Left kidney (tissue), 1 donor: ENCODE measurements around the gene C17orf113. TPM values are rescaled to one million over a fixed set of nuclear protein-coding genes. Genes with fewer than 3 reads are reported as not detected.

Experiments
- polyA plus RNA-seq: library from polyadenylated mRNA; unstranded; fragments of 120-200 nt; gene quantifications from one replicate; pipeline ENCODE4 v1.2.1, GENCODE V29; 2013; ENCODE audit not compliant: insufficient read length

C17orf113 gene
- polyA plus RNA-seq, 1 donor: 4.7 TPM

Other genes starting within 250 kb of the C17orf113 start
- 37.8 TPM for gene P3H4, start 238.7 kb downstream of the C17orf113 start, polyA plus RNA-seq
- 148 TPM for gene FKBP10, start 237.6 kb downstream of the C17orf113 start, polyA plus RNA-seq
- gene NT5C3B, start 214.4 kb downstream of the C17orf113 start, polyA plus RNA-seq: 93.8 TPM
- 0.50 TPM for gene KLHL10, start 212.8 kb downstream of the C17orf113 start, polyA plus RNA-seq
- gene KLHL11, start 185.2 kb downstream of the C17orf113 start, polyA plus RNA-seq: 12.4 TPM
- gene ACLY, start 131.7 kb downstream of the C17orf113 start, polyA plus RNA-seq: 86.0 TPM
- gene ODAD4, start 120.0 kb downstream of the C17orf113 start, polyA plus RNA-seq: 8.7 TPM
- 62.5 TPM for gene CNP, start 83.8 kb downstream of the C17orf113 start, polyA plus RNA-seq
- 178 TPM for gene DNAJC7, start 33.2 kb downstream of the C17orf113 start, polyA plus RNA-seq
- gene NKIRAS2, start 30.5 kb downstream of the C17orf113 start, polyA plus RNA-seq: 49.4 TPM
- 9.6 TPM for gene ZNF385C, start 47.9 kb upstream of the C17orf113 start, polyA plus RNA-seq
- gene DHX58, start 62.1 kb upstream of the C17orf113 start, polyA plus RNA-seq: 6.8 TPM
- gene KAT2A, start 70.8 kb upstream of the C17orf113 start, polyA plus RNA-seq: 70.7 TPM
- gene HSPB9, start 72.2 kb upstream of the C17orf113 start, polyA plus RNA-seq: 0.17 TPM
- gene RAB5C, start 104.4 kb upstream of the C17orf113 start, polyA plus RNA-seq: 111 TPM
- gene KCNH4, start 130.5 kb upstream of the C17orf113 start, polyA plus RNA-seq: not detected
- not detected for gene HCRT, start 134.9 kb upstream of the C17orf113 start, polyA plus RNA-seq
- 14.6 TPM for gene GHDC, start 143.9 kb upstream of the C17orf113 start, polyA plus RNA-seq
- gene STAT5B, start 225.8 kb upstream of the C17orf113 start, polyA plus RNA-seq: 54.4 TPM
- 5.0 TPM for gene STAT5A, start 237.9 kb upstream of the C17orf113 start, polyA plus RNA-seq